ENCODE measurements around the gene ZBTB20. TPM values are rescaled to one million over a fixed set of nuclear protein-coding genes. Genes with fewer than 3 reads are reported as not detected.
A peak's percentile ranks its signal among the peaks of the same experiment; 100 is the strongest.

The ZBTB20 gene
- total and polyA plus RNA-seq, 10 of the 15 experiments (the other 5 are each of a cell fraction or from before 2014, with no cell fraction given) = 0.20 to 5.5 (median 2.2) TPM

DNA sequence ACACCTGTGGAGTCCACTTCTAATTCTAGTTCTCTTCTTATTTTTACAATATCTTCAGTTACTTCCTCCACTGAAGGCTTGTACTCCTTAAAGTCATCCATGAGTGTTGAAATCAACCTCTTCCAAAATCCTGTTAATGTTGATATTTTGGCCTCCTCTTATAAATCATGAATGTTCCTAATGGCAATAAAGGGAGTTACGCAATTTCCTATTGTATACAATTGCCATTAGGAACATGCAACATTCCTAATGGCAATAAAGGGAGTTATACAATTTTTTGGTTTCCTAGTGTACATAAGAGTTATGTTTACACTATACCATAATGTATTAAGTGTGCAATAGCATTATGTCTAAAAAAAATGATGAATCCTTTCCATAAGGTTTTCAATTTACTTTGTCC lies 862.4 kb downstream of the ZBTB20 start (continued):
- TF ChIP-seq KAT2A (conservative IDR thresholded peaks at IDR 0.05; ENCODE audit: control insufficient read depth, low read depth, low read length) = no peak
- no peak for TF ChIP-seq SMARCA5 (IDR thresholded peaks at IDR 0.05)
- no peak for TF ChIP-seq TBL1XR1 (IDR thresholded peaks at IDR 0.05; ENCODE audit: low read depth, low read length)
- no peak for TF ChIP-seq CEBPB (IDR thresholded peaks at IDR 0.05; ENCODE audit: borderline replicate concordance in 1 of 2, low read depth in 2 of 2, low read length in 2 of 2)
- TF ChIP-seq, protein P1, sequence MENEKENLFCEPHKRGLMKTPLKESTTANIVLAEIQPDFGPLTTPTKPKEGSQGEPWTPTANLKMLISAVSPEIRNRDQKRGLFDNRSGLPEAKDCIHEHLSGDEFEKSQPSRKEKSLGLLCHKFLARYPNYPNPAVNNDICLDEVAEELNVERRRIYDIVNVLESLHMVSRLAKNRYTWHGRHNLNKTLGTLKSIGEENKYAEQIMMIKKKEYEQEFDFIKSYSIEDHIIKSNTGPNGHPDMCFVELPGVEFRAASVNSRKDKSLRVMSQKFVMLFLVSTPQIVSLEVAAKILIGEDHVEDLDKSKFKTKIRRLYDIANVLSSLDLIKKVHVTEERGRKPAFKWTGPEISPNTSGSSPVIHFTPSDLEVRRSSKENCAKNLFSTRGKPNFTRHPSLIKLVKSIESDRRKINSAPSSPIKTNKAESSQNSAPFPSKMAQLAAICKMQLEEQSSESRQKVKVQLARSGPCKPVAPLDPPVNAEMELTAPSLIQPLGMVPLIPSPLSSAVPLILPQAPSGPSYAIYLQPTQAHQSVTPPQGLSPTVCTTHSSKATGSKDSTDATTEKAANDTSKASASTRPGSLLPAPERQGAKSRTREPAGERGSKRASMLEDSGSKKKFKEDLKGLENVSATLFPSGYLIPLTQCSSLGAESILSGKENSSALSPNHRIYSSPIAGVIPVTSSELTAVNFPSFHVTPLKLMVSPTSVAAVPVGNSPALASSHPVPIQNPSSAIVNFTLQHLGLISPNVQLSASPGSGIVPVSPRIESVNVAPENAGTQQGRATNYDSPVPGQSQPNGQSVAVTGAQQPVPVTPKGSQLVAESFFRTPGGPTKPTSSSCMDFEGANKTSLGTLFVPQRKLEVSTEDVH (IDR thresholded peaks at IDR 0.05; ENCODE audit: low read depth, partially characterized antibody) = no peak
- no peak for TF ChIP-seq PAX5 (IDR thresholded peaks at IDR 0.05; ENCODE audit: borderline replicate concordance, low read depth, low read length)
- TF ChIP-seq LARP7 (IDR thresholded peaks at IDR 0.05) = no peak
- TF ChIP-seq YY1 (IDR thresholded peaks at IDR 0.05; ENCODE audit: low read depth, low read length) = no peak
- TF ChIP-seq ZBED1 (IDR thresholded peaks at IDR 0.05; ENCODE audit: borderline replicate concordance) = no peak

MicroRNA genes within 50 kb of the gene (microRNA counts, 767-probe panel; counts per million panel counts)
- 1,512 counts per million, percentile 58 among the panel's probes with 10 or more counts for microRNA hsa-miR-568

Small RNA genes lying within 50 kb of the gene (microRNA-seq; reads per million reads assigned to microRNA genes)
- 0.94 reads per million for gene MIR4796

Small RNA genes lying within 50 kb of the gene (small RNA-seq; reads per million reads assigned to genes)
- gene MIR4796 = 0.20 reads per million
